ENCODE results near the gene BRD7. TPM values are rescaled to one million over a fixed set of nuclear protein-coding genes. Genes with fewer than 3 reads are reported as not detected.

The BRD7 gene
- total and polyA plus RNA-seq, 3 donors from 2014 or later: 79.2 to 110 (median 96.0) TPM

- Histone ChIP-seq H3K4me3 (no peak overlapping the region), H3K27ac (no peak overlapping the region), H3K36me3 (ENCODE audit: low read depth, missing control alignments) (no peaks in the 10 kb centered on the region), H3K4me1 (no peaks in the 10 kb centered on the region), H3K27me3 (no peaks in the 10 kb centered on the region), H3K9me3 (no peaks in the 10 kb centered on the region)
- intact Hi-C loops (cut with DNase I; ENCODE audit: low total_unique reads): no loop called here
- no peak for DNase-seq
- TF ChIP-seq POLR2A (IDR thresholded peaks at IDR 0.05) (no peak), CTCF (IDR thresholded peaks at IDR 0.05) (no peak)
- 84 to 93% methylated on average over 5 of the region's 5 CpGs for WGBS, 2 donors
These were observed 96.0 kb downstream of the BRD7 start for GRCh38 chr16:50272687-50273381.

DNA sequence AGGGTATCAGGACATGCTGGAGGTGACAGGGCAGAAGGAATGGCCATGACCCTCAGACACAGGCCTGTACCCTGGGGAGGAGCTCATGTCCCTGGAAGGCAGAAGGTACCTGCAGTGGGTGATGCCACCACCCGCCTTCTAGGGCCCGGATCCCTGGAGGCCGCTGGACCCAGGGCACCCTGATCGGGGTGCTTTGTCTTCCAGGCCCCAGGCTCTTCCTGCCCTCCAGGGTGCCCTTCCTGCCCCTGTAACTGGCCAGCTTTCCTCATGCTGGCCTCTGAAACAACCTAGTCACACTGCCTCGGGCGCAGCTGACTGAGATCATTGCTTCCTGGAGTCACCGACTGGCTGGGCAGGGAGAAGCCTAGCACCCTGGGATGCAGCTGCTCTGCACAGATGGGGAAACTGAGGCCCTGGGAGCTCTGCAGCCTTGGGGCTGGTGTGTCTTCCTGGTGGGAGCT, 96.6 kb downstream of the BRD7 start:
- H3K4me1 ChIP-seq: no peaks in the 10 kb centered on the region
- TF ChIP-seq POLR2A (IDR thresholded peaks at IDR 0.05) (no peak), CTCF (IDR thresholded peaks at IDR 0.05) (no peak)
- H3K9me3 ChIP-seq: no peaks in the 10 kb centered on the region
- no peak overlapping the region for H3K27ac ChIP-seq
- WGBS, 2 donors: 90% methylated on average over 4 to 7 of the region's 7 CpGs
- H3K27me3 ChIP-seq: no peaks in the 10 kb centered on the region
- H3K36me3 ChIP-seq (ENCODE audit: low read depth, missing control alignments): no peaks in the 10 kb centered on the region
- intact Hi-C loops (cut with DNase I; ENCODE audit: low total_unique reads): no loop called here
- no peak for DNase-seq
- no peak overlapping the region for H3K4me3 ChIP-seq

DNA sequence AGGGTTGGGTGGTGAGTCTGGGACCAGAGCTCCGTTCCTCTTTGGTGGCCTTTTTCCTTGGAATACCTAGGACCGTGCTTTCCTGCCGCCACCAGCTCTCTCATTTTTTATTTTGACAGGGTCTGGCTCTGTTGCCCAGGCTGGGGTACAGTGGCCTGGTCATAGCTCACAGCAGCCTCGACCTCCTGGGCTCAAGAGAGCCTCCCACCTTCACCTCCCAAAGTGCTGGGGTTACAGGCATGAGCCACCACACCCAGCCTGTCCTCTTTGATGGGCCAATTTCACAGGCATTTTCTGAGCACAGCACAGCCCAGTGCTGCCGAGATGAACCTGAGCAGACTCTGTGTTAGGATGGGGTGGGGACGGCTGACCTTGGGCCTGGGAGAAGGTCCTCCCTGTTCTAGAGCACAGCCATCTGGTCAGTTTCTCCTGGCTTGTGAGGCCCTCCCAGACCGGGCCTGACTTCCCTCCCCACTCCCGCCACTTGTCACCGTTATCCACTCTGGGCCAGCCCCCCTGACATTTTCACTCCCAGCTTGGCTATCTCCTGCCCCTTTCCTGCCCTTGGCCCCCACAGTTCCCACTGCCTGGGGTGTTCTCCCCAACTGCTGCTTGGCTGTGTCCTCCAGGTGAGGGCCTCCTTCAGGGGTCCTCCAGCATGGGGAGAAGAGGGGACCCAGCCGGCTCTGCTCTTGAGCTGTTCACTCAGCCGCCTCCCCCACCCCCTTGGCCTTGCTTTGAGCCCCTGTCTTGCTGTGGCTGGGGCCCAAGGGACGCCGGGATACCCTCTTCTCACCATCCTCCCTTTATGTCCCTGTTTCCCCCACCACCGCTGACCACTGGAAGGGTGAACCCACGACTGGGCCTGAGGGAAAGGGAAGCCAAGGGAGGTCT, 97.4 kb downstream of the BRD7 start:
- H3K9me3 ChIP-seq: no peaks in the 10 kb centered on the region
- no peaks in the 10 kb centered on the region for H3K36me3 ChIP-seq (ENCODE audit: low read depth, missing control alignments)
- peak; percentile 36 for DNase-seq
- H3K27me3 ChIP-seq: no peaks in the 10 kb centered on the region
- no peak for TF ChIP-seq CTCF (IDR thresholded peaks at IDR 0.05)
- no peak for TF ChIP-seq POLR2A (IDR thresholded peaks at IDR 0.05)
- intact Hi-C loops (cut with DNase I; ENCODE audit: low total_unique reads): no loop called here
- no peaks in the 10 kb centered on the region for H3K4me1 ChIP-seq
- no peak overlapping the region for H3K4me3 ChIP-seq
- 71 to 77% methylated on average over 12 to 15 of the region's 15 CpGs for WGBS, 2 donors
- H3K27ac ChIP-seq: no peak overlapping the region

DNA sequence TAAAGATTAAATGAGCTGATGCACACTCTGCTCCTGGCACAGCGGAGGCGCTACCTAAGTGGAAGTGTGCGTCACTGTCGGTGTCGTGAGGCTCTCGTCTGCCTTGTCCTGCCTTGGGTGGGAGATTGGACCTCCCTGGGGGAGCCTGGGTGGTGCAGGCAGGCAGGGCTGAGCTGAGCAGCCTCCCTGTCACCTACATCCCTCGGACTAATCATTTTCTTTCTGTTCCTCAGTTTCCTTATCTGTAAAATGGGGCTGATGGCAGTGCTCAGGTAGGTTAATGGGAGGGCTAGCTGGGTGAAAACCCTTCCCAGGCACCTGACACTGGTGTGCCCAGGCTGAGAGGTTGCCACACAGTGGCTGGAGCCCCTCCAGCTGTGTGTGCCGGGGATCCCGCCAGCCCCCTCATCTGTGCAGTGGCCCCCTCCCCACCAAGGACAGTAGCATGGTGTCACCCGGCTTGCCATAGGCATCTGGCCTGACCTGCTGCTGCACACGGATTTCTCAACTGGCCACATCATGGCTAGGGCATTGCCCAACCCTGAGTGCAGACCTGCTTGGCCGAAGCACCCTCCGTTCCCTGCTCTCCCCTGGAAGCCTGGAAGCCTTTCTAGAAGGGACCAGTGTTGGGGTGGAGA, 98.2 kb downstream of the BRD7 start:
- TF ChIP-seq POLR2A (IDR thresholded peaks at IDR 0.05) (no peak), CTCF (IDR thresholded peaks at IDR 0.05) (no peak)
- H3K4me1 ChIP-seq: peaks cover 5% of the 10 kb centered on the region
- WGBS, 2 donors: 96 to 97% methylated on average over 13 of the region's 13 CpGs
- H3K27ac ChIP-seq: no peak overlapping the region
- H3K27me3 ChIP-seq: no peaks in the 10 kb centered on the region
- no peaks in the 10 kb centered on the region for H3K36me3 ChIP-seq (ENCODE audit: low read depth, missing control alignments)
- H3K4me3 ChIP-seq: no peak overlapping the region
- DNase-seq: no peak
- intact Hi-C loops (cut with DNase I; ENCODE audit: low total_unique reads): no loop called here
- H3K9me3 ChIP-seq: no peaks in the 10 kb centered on the region

Measured in testis (tissue), 3 donors.